ENCODE data around the gene GIMAP1.

Gene GIMAP1

GRCh38 chr7:150722431-150722931, 6.1 kb downstream of the GIMAP1 start:
- no peak for DNase-seq (ENCODE audit: low spot score)

- DNase-seq (ENCODE audit: low spot score) = no peak
These were observed 7.1 kb downstream of the GIMAP1 start for GRCh38 chr7:150723467-150723866.

- no peak for DNase-seq (ENCODE audit: low spot score)
These were observed 11.0 kb downstream of the GIMAP1 start for GRCh38 chr7:150727381-150727780.

- DNase-seq (ENCODE audit: low spot score) = no peak
These were observed 11.6 kb downstream of the GIMAP1 start for GRCh38 chr7:150728011-150728410.

- no peak for DNase-seq (ENCODE audit: low spot score)
These were observed 12.2 kb downstream of the GIMAP1 start for GRCh38 chr7:150728609-150729008.

- no peak for DNase-seq (ENCODE audit: low spot score)
These were observed 15.5 kb downstream of the GIMAP1 start for GRCh38 chr7:150731916-150732315.

GRCh38 chr7:150732786-150733481, 16.5 kb downstream of the GIMAP1 start:
- no peak for DNase-seq (ENCODE audit: low spot score)

- no peak for DNase-seq (ENCODE audit: low spot score)
These were observed 17.2 kb downstream of the GIMAP1 start for GRCh38 chr7:150733482-150734095.

GRCh38 chr7:150734254-150734653, 17.8 kb downstream of the GIMAP1 start:
- no peak for DNase-seq (ENCODE audit: low spot score)

- no peak for DNase-seq (ENCODE audit: low spot score)
These were observed 19.4 kb downstream of the GIMAP1 start for GRCh38 chr7:150735596-150736358.

- DNase-seq (ENCODE audit: low spot score) = no peak
These were observed 20.5 kb downstream of the GIMAP1 start for GRCh38 chr7:150736864-150737263.

GRCh38 chr7:150737265-150738055, 21.0 kb downstream of the GIMAP1 start, which contains the start of gene GIMAP5:
Gene GIMAP5 (plus strand): TSS chr7:150737418. CDS start chr7:150740885, 3,467 bp downstream.
- no peak for DNase-seq (ENCODE audit: low spot score)

- DNase-seq (ENCODE audit: low spot score) = no peak
These were observed 21.7 kb downstream of the GIMAP1 start for GRCh38 chr7:150738092-150738491.

GRCh38 chr7:150738591-150739001, 22.2 kb downstream of the GIMAP1 start:
- DNase-seq (ENCODE audit: low spot score) = no peak

- DNase-seq (ENCODE audit: low spot score) = no peak
These were observed 22.6 kb downstream of the GIMAP1 start for GRCh38 chr7:150739033-150739432.

GRCh38 chr7:150740053-150740452, 23.6 kb downstream of the GIMAP1 start:
- DNase-seq (ENCODE audit: low spot score) = no peak

- no peak for DNase-seq (ENCODE audit: low spot score)
These were observed 26.0 kb downstream of the GIMAP1 start for GRCh38 chr7:150742286-150742968.

GRCh38 chr7:150744041-150744656, 27.7 kb downstream of the GIMAP1 start:
- DNase-seq (ENCODE audit: low spot score) = no peak

GRCh38 chr7:150745086-150745485, 28.7 kb downstream of the GIMAP1 start:
- DNase-seq (ENCODE audit: low spot score) = no peak

GRCh38 chr7:150745876-150746275, 29.5 kb downstream of the GIMAP1 start:
- no peak for DNase-seq (ENCODE audit: low spot score)

- no peak for DNase-seq (ENCODE audit: low spot score)
These were observed 30.5 kb downstream of the GIMAP1 start for GRCh38 chr7:150746921-150747320.

Measured in GM03348 (cell line).